ENCODE data around the gene ZER1.

The ZER1 gene

GRCh38 chr9:128723866-128724743 is 47.6 kb downstream of the ZER1 start, which contains the start of gene ZDHHC12:
TSS of gene ZDHHC12 (minus strand) at chr9:128724127. CDS start at chr9:128724093, 34 bp downstream.
- Histone ChIP-seq H3K36me3 (ENCODE audit: insufficient read depth) (no peaks in the 10 kb centered on the region), H4K20me1 (ENCODE audit: insufficient read depth) (no peaks in the 10 kb centered on the region), H3K4me2 (peak within 1 kb of the TSS; percentile 99), H3K4me1 (ENCODE audit: low read depth, poor library complexity, severe bottlenecking) (peaks cover 13% of the 10 kb centered on the region), H3K79me2 (ENCODE audit: insufficient read depth, low read depth) (no peaks in the 10 kb centered on the region), H3K27ac (no peak within 1 kb of the TSS), H3K27me3 (ENCODE audit: insufficient read depth, low read depth) (no peaks in the 10 kb centered on the region), H3K9ac (peak within 1 kb of the TSS; percentile 70; the same call in 1 of the 2 replicates), H2AFZ (ENCODE audit: low read depth) (peak within 1 kb of the TSS; percentile 89), H3K4me3 (IDR thresholded peaks at IDR 0.05; ENCODE audit: insufficient read depth, low read depth, low read length) (no peak within 1 kb of the TSS)
- TF ChIP-seq CTCF (conservative IDR thresholded peaks at IDR 0.05; ENCODE audit: low read depth, low read length): no peak

- Histone ChIP-seq H3K4me1 (ENCODE audit: low read depth, poor library complexity, severe bottlenecking) (peaks cover 13% of the 10 kb centered on the region), H3K4me2 (peak overlapping the region; percentile 99), H3K27me3 (ENCODE audit: insufficient read depth, low read depth) (no peaks in the 10 kb centered on the region), H3K4me3 (IDR thresholded peaks at IDR 0.05; ENCODE audit: insufficient read depth, low read depth, low read length) (no peak overlapping the region), H4K20me1 (ENCODE audit: insufficient read depth) (no peaks in the 10 kb centered on the region), H2AFZ (ENCODE audit: low read depth) (peak overlapping the region; percentile 81), H3K27ac (no peak overlapping the region), H3K79me2 (ENCODE audit: insufficient read depth, low read depth) (no peaks in the 10 kb centered on the region), H3K36me3 (ENCODE audit: insufficient read depth) (no peaks in the 10 kb centered on the region), H3K9ac (peak overlapping the region; percentile 70; the same call in 1 of the 2 replicates)
- no peak for TF ChIP-seq CTCF (conservative IDR thresholded peaks at IDR 0.05; ENCODE audit: low read depth, low read length)
Observed at GRCh38 chr9:128723352-128723865, 48.3 kb downstream of the ZER1 start.

GRCh38 chr9:128722380-128723351 is 49.1 kb downstream of the ZER1 start:
- Histone ChIP-seq H3K4me2 (peak overlapping the region; percentile 99), H3K36me3 (ENCODE audit: insufficient read depth) (no peaks in the 10 kb centered on the region), H3K4me1 (ENCODE audit: low read depth, poor library complexity, severe bottlenecking) (peaks cover 13% of the 10 kb centered on the region), H2AFZ (ENCODE audit: low read depth) (no peak overlapping the region), H3K79me2 (ENCODE audit: insufficient read depth, low read depth) (no peaks in the 10 kb centered on the region), H3K9ac (no peak overlapping the region; the same call in 1 of the 2 replicates), H4K20me1 (ENCODE audit: insufficient read depth) (no peaks in the 10 kb centered on the region), H3K4me3 (IDR thresholded peaks at IDR 0.05; ENCODE audit: insufficient read depth, low read depth, low read length) (no peak overlapping the region), H3K27me3 (ENCODE audit: insufficient read depth, low read depth) (no peaks in the 10 kb centered on the region), H3K27ac (no peak overlapping the region)
- no peak for TF ChIP-seq CTCF (conservative IDR thresholded peaks at IDR 0.05; ENCODE audit: low read depth, low read length)

GRCh38 chr9:128721487-128722010 is 50.2 kb downstream of the ZER1 start:
- no peaks in the 10 kb centered on the region for H4K20me1 ChIP-seq (ENCODE audit: insufficient read depth)
- no peak overlapping the region for H3K9ac ChIP-seq
- TF ChIP-seq CTCF (conservative IDR thresholded peaks at IDR 0.05; ENCODE audit: low read depth, low read length): no peak
- H3K36me3 ChIP-seq (ENCODE audit: insufficient read depth): no peaks in the 10 kb centered on the region
- H3K27me3 ChIP-seq (ENCODE audit: insufficient read depth, low read depth): no peaks in the 10 kb centered on the region
- H3K4me3 ChIP-seq (IDR thresholded peaks at IDR 0.05; ENCODE audit: insufficient read depth, low read depth, low read length): no peak overlapping the region
- no peak overlapping the region for H2AFZ ChIP-seq (ENCODE audit: low read depth)
- no peak overlapping the region for H3K4me2 ChIP-seq
- no peaks in the 10 kb centered on the region for H3K79me2 ChIP-seq (ENCODE audit: insufficient read depth, low read depth)
- H3K27ac ChIP-seq: no peak overlapping the region
- H3K4me1 ChIP-seq (ENCODE audit: low read depth, poor library complexity, severe bottlenecking): peaks cover 13% of the 10 kb centered on the region
